Pons (tissue), 1 donor: Measurements from ENCODE around the gene PPP2R5D.
"Not testable (repeated sequence)": the region's sequence is repeated elsewhere in the genome, so short reads cannot be mapped to it uniquely, and the experiment has no call there.

Source experiments
- DNase-seq: peaks from one replicate; pipeline ENCODE4 v3.0.0-alpha.2; 2016; ENCODE audit warnings: low spot score

PPP2R5D gene

DNA sequence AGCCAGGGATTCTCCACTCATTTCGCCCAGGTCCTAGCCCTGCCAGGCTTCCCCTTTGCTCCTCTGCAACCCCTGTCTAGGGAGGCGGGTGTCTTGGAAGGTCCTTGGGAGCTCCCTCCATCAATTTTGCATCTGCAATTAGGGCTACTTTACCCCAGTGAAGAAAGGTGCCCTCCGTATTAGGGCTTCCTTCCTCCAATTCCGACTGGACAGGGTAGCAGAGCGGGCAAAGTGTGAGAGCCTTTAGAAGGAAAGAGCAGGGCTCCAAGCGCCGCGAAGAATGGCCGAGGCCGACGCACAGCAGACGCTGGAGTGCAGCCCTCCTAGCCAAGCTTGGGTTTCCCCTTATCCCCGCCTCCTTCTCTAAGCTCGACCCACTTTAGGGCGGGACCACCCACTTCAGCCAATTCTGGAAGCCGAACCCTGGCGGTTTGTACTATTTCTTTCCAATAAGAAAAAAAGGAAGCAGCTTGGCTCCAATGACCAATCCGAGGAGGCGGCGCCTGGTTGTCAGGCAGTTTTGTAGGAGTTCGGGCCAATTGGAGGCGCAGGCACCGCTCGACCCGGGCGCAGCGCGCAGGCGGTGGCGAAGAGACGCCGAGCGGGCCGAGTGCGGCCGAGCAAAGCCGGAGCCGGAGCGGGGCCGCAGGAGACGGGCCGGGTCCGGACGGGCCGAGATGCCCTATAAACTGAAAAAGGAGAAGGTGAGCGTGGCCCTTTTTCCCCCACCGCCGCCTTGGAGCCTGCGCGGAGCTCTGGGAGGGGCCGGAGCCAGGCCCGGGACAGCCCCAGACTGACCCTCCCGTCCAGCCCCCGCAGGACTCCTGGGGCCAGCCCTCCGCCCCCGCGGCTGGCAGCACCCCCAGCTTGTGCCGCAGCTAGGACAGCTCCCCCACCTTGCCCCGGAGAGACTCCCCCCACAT lies at the start of gene PPP2R5D:
TSS of gene PPP2R5D (plus strand) at position 570 of the 923 bp plus-strand sequence. CDS start at position 678, 108 bp downstream.
- peak; percentile 100 for DNase-seq

DNA sequence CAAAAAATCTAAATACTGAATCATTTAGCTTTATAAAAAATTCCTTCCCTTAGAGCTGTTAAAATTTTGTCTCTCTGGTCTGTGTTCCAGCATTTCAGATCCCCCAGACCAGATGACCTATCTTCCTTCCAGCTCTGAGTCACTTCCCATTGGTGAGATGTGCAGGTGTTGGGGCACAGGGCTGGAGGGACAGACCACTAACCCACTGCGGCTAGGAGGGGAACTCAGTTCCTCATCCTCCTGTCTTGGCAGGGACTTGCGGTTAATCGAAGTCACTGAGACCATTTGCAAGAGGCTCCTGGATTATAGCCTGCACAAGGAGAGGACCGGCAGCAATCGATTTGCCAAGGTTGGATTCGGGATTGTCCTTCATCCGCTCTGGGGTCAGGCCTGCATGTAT lies 49.0 kb upstream of the PPP2R5D start:
- DNase-seq = no peak

DNA sequence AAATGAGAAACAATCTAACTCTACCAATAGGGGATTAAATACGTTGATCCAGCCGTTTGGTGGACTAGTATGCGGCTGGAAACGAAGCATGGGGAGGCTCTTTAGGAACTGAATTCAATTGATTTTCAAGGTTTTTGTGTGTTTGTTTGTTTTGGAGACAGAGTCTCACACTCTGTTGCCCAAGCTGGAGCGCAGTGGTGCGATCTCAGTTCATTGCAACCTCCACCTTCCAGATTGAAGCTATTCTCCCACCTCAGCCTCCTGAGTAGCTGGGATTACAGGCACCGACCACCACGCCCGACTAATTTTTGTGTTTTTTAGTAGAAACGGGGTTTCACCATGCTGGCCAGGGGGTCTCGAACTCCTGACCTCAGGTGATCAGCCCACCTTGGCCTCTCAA lies 48.0 kb upstream of the PPP2R5D start:
- no peak for DNase-seq

DNA sequence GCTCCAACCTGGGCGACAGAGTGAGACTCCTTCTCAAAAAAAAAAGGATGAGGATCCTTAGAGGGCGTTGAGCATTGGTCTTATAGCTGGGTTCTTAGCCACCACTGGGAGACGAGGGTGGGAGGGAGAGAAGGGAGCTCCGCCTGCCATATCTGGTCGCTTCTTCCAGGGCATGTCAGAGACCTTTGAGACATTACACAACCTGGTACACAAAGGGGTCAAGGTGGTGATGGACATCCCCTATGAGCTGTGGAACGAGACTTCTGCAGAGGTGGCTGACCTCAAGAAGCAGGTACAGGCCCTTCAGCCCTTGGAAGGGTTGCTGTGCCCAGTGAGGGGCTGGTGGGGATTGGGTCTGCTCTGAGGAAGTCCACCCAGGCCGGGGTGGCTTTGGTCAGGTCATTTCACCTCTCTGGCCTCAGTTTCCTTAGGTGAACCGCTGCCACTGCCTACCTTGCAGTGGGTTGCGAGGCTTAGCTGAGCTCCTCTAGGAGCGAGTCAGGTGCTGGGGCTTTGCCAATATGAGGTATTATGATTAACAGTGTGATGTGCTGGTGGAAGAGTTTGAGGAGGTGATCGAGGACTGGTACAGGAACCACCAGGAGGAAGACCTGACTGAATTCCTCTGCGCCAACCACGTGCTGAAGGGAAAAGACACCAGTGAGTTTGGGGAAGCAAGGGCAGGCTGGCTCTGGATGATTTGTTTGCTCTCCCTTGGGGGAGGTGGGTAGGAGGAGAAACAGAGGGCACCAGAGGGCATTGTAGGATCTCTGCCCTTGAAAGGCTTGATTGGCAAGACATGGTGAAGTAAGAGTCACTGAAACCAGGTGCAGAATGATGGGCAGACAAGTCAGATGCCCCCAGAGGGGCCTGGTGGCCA lies 46.6 kb upstream of the PPP2R5D start:
- DNase-seq = no peak

DNA sequence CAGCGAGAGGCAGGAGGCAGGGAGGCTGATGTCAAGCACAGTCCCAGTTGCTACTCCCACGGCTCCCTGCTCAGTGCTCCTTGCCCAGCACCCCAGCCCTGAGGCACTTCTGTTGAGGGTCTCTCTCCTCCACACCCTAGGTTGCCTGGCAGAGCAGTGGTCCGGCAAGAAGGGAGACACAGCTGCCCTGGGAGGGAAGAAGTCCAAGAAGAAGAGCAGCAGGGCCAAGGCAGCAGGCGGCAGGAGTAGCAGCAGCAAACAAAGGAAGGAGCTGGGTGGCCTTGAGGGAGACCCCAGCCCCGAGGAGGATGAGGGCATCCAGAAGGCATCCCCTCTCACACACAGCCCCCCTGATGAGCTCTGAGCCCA lies 46.0 kb upstream of the PPP2R5D start:
- no peak for DNase-seq

DNA sequence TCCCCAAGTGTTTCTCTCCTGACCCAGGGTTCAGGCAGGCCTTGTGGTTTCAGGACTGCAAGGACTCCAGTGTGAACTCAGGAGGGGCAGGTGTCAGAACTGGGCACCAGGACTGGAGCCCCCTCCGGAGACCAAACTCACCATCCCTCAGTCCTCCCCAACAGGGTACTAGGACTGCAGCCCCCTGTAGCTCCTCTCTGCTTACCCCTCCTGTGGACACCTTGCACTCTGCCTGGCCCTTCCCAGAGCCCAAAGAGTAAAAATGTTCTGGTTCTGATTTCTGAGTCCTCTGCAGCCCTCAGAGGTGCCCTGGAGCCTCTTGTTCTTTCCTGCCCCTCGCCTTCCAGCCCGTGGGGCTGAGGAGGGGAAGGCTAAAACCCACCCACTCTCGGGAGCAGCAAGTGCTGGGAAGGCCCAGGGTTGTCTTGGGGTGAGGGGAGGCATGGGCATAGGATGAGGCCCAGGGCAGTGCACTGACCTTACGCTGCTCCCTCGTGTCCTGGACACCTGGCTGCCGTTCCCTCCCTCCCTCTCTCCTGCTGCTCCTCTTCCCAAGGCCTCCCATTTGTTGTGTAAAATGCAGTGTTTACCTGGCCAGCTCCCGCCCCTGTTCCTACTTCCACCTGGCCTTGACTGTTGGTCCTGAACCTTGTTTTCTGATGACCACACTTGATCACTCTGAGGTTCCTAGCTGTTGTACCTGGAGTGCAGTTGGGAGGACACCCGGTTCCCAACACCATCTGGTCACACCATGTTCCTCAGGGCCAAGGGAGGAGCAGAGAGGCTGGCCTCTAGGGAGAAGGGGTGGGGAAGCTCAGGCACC lies 45.2 kb upstream of the PPP2R5D start:
- no peak for DNase-seq

DNA sequence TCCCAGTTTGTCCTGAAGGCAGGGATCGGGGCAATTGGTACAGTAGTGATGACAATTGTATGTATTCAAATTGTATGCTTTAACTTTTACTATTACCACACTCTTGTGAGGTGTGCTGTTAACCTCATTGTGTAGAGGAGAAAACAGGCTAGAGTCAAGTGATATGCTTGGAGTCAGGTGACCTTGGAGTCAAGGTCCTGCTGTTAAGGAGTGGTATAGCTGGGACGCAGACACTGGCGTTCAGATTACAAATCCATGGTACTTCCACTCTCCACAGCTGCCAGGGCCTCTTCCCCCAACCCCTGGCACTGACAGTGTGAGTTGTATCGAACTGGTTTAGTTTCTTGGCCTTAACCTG lies 44.6 kb upstream of the PPP2R5D start:
- DNase-seq = no peak

DNA sequence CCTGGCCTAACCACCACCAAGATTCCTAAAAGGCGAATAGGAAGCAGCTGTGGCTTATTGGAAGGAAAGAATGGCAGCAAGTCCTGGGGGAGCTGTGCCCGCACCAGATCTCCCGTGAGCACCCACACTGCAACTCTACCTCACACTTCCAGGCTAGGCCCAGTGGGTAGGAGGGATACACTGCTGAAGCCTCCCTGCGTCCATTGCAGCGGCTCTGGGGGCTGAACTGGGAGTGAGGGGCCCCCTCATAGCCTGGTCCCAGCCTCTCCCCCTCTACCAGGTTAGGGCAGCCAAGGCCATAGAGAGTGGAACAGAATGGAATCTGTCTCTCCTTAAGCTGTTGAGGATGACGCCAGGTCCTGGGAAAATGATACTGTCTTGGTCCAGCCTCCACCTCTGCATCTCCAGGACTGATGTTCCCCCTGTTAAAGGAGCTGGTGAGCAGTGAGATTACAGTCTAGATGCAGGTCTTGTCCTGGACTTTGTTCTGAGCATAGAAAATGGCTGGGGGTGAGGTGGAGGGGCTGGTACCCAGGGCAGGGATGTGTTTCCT lies 43.8 kb upstream of the PPP2R5D start:
- no peak for DNase-seq

DNA sequence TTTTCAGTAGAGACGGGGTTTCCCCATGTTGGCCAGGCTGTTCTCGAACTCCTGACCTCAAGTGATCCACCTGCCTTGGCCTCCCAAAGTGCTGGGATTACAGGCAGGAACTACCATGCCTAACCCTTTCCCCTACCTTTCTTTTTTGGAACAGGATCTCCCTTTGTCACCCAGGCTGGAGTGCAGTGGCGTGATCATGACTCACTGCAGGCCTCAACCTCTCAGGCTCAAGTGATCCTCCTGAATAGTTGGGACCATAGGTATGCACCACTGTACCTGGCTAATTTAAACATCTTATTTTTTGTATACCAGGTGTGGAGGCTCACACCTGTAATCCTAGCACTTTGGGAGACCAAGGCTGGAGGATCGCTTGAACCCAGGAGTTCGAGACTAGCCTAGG lies 43.0 kb upstream of the PPP2R5D start:
- DNase-seq = not testable (repeated sequence)

DNA sequence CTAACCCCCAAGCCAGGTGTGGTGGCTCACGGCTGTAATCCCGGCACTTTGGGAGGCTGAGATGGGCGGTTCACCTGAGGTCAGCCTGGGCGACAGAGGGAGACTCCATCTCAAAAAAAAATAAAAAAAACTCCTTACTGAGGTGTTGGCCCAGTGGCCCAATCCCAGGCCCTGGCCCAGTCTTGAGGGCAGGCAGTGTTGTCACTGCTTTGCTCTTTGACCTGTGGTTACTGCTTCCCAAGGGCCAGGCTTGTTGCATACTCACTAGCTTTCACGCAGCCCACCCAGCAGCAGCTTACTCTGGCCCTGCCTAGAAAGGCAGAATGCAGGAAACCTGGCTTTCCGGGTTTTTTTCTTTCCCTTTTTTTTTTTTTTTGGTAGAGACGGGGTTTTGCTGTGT lies 41.9 kb upstream of the PPP2R5D start:
- no peak for DNase-seq

DNA sequence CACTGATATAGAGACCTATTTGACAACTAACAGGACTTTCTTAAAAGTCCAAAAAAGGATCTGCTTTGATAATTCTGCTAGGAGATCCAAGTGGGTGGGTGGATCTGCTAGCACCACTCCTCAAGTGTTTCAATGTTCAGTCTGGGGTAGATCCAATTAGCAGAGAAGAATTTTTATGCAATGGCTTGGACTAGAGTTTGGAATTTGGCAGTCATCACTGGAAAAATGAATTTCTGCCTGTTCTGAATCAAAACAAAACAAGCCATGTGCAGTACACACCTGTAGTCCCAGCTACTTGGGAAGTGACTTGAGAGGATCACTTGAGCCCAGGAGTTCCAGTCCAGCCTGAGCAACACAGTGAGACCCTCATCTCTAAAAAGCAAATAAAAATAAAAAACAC lies 36.4 kb upstream of the PPP2R5D start:
- DNase-seq = no peak

DNA sequence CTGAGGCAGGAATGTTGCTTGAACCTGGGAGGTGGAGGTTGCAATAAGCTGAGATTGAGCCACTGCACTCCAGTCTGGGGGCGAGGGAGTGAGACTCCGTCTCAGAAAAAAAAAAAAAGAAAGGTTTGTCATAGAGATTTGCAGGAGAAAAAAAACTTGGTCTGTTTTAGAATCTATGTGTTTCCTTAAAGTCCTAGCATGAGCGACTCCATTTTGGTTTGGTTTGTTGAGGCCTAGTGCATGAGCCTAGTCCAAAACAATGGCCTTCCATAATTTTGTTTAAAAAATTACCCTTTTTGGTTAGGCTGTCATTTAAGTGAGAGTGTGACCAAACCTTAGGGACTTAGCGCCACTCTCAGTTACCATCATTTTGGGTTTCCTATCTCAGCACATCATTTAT lies 32.0 kb upstream of the PPP2R5D start:
- DNase-seq = no peak

DNA sequence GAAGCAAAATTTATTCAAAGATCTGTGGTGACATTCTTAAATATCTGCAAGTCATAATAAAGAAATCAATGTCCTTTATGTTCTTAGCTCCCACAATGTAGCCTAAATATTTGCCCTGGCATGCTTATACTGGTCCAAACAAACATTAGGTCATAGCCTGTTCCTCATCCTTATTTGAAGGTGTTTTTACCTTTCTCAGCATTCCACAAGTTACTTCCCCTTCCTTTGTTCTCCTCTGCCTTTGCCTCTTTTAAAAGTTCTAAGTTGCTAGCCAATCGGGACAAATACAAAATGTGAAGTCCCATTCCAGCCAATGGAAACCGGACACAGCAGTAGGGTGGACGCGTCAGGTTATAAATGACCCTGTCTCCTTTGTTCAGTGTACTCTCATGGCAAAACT lies 30.0 kb upstream of the PPP2R5D start:
- not testable (repeated sequence) for DNase-seq

DNA sequence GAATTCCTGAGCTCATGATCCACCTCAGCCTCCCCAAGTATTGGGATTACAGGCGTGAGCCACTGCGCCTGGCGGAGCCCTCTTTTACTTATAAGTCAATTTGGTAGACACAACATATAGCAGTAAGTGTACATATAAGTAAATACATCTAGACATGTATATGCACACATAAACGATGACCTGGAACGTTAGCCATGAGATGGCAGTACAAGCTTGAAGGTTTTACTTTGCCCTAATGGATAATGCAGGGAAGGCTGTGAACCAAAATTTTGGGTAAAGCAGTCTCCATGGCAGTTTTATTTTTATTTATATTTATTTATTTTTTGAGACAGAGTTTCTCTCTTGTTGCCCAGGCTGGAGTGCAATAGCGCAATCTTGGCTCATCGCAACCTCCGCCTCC lies 26.2 kb upstream of the PPP2R5D start:
- DNase-seq = no peak

DNA sequence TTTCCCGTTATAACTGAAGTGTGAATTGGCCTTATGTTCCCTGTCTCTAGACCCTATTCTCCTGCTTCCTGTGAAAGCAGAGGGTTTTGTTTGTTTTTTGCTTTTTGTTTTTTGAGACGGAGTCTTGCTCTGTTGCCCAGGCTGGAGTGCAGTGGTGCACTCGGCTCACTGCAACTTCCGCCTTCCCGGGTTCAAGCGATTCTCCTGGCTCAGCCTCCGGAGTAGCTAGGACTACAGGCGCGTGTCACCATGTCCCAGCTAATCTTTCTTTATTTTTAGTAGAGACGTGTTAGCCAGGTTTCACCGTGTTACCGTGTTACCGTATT lies 24.5 kb upstream of the PPP2R5D start:
- DNase-seq = no peak

DNA sequence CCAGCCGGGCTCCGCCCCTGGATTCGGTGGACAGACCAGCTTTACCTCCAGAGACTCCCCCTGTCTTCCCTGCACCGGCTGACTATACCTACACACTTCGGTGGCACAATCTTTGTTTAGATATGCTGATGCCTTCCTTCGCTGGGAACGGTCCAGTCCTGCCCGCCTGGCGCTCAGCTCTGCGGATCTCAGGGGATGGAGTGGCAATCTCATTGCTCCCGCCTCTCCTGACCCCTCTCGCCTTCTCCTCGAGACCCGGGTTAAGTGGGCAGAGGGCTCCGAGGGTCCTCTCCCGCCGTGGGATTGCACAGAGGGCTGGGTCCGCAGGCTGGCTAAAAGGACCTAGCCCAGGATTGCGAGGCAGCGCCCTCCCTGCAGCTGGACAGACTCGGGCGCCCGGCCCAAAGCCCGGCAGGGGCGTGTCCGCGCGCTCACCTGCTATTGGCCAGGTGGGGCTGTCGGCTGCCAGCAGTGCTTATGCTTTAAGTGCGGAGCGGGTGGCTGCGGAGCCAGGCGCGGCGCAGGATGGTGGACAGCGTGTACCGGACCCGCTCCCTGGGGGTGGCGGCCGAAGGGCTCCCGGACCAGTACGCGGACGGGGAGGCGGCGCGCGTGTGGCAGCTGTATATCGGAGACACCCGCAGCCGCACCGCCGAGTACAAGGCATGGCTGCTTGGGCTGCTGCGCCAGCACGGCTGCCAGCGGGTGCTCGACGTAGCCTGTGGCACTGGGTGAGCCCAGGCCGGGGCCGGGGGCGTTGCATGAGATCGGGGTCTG lies 23.9 kb upstream of the PPP2R5D start, which contains the start of gene GNMT:
TSS of gene GNMT (plus strand) at position 512 of the 777 bp plus-strand sequence. CDS start at position 526, 14 bp downstream.
- no peak for DNase-seq

DNA sequence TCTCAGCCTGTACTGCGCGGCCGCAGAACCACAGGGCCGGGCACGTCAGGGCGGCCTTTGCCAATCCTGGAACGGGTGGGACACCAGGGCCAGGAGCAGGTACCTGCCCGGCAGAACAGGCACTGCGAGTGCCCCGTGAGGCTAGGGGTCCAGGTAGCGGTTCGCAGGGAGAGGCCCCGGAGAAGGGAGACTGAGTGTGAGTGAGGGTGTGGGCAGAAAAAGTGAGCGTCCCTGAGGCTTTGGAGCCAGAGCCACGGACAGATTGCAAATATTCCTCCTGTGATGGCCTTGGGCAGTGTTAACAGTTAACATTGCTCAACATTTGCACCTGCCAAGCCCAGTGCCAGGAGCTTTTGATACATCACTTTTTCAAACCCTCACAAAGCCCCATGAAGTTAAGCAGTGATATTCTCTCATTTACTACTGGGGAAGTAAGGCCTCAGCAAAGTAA lies 23.3 kb upstream of the PPP2R5D start:
- no peak for DNase-seq

DNA sequence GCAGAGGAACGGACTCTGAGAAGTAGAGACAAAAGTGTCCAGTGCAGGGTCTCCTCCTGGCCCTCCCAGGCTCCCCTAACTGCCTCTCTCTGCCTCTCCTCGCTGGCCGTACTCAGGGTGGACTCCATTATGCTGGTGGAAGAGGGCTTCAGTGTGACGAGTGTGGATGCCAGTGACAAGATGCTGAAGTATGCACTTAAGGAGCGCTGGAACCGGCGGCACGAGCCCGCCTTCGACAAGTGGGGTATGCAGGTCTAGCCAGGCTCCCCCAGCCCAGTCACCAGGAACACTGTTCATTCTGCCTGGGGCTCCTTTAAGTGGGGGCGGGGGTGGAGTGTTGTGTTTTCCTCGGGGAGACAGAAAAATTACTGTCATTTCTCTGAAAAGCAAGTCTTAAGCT lies 22.3 kb upstream of the PPP2R5D start:
- DNase-seq = no peak

DNA sequence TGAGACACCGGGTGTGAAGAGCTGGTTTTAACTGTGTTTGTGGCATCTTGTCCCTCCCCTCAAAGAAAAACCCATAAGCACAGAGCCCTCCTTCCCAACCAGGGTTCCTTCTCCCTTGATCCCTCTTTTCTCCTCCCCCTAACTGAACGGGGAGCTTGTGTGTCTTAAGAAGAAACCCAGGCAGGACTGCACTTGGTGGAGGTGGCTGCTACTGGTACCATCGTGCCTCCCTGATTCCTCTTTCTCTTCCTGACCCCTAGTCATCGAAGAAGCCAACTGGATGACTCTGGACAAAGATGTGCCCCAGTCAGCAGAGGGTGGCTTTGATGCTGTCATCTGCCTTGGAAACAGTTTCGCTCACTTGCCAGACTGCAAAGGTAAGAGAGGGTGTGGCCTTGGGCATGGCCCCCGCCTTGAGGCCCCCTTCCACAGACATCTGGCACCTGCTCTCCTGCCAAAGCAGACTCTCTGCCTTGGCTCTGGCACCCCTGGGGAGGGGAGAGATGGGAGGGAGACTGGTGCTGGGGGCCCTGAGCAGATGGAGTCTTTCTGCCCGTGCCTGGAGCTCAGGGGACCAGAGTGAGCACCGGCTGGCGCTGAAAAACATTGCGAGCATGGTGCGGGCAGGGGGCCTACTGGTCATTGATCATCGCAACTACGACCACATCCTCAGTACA lies 21.7 kb upstream of the PPP2R5D start:
- no peak for DNase-seq

DNA sequence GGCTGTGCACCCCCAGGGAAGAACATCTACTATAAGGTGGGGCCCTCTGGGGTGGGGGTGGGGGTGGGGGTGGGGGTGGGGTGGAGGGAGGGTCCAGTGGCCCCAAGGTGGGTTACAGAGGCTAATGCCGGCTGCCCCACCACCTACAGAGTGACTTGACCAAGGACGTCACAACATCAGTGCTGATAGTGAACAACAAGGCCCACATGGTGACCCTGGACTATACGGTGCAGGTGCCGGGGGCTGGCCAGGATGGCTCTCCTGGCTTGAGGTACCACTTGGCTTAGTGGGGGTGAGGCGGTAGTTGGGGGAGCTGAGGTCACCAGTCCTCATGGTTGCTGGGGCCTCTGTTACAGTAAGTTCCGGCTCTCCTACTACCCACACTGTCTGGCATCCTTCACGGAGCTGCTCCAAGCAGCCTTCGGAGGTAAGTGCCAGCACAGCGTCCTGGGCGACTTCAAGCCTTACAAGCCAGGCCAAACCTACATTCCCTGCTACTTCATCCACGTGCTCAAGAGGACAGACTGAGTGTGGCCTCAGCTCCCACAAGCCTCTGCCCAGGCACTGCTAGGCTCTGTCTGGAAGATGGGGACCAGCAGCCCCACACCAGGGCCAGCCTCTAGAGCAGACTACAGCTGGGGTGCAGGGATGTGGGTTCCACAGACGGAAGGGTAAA lies 21.1 kb upstream of the PPP2R5D start:
- no peak for DNase-seq
